CD4-positive, alpha-beta T cell treated with Interleukin-6 at 100 ng/mL for 8 hours (primary cell): ENCODE results near the gene SUGCT.

Experiments
- DNase-seq: peaks from one replicate; pipeline ENCODE4 v3.0.0-alpha.2; 2020; ENCODE audit warnings: mixed read lengths, low spot score

The SUGCT gene

DNA sequence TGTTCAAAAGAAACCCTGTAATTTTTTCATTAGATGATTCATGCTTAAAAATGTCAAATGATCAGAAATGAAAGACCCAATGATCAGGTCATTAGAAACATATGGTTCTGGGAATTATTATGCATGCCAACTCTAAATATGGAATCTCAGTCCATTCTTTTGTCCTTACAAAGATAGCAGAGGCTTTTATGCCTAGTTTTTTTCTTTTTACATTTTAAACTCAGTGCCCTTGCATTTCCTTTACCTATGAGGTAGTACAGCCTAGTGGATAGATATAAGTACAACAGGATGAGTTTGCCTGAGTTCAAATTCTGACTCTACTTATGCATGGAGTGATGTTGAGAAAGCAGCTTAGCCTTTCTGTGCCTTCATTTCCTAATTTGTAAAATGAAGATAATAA, 392.9 kb downstream of the SUGCT start:
- DNase-seq: no peak

DNA sequence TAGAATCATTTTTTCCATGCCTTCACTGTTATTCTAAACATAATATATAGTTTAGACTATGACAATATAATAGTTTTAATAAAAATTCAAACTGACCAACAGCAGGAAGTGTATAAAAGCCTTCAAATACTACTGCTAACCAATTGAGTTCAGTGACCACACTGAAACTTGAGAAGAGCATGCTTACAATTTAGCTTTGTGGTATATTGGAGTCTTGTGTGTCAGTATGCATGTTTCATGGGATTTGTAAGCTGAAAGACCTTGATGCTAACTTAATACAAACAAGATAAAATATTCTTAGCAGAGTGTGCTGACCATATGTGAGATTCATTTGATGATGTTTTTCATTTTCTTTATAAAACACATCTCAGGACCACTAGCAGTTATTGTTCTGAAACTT, 395.5 kb downstream of the SUGCT start:
- DNase-seq: no peak

DNA sequence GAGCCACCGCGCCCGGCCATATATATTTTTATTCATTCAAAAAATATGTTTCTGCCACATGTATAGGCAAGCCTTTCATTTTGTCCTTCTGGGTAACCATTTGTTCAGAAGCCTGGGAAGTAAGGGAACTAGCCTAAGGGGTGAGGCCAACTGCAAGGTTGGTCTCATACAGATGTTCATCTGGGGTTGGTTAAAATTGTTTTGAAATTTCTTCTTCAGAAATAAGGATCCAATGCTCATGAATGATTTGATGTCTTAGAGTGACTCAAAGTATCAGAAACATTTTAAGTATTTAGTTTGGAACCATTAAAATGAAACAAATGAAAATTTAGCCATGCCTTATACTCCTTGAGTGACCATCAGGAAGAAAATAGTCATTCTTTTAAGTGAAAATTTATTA, 397.2 kb downstream of the SUGCT start:
- no peak for DNase-seq

DNA sequence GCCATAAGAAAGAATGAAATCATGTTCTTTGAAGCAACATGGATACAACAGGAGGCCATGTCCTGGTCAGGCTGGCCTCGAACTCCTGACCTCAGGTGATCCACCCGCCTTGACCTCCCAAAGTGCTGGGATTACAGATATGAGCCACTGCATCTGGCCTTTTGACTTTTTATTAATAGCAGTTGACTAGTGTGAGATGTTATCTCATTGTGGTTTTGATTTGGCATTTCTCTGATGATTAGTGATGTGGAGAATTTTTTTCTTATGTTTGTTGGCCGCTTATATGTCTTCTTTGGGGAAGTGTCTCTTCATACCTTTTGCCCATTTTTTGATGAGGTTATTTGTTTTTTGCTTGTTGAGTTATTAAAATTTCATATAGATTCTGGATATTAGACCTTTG, 400.9 kb downstream of the SUGCT start:
- DNase-seq: no peak

DNA sequence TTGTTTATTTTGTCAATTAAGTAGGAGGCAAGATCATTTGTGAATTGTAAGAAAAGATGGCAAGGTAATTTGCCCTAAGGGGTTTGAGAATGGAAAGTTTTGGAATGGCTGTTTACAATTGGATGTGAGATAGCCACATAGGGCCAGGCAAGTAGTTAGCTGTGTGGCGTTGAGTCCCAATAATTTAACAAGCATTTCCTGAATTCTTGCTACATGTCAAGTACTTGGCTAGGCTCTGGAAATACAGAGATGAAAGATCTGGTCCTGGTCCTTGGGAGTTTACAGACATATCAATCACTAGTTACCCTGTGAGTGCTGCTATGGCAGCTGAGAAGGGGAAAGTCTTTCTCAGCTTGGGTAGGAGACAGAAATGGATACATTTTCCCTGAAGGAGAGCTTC, 401.6 kb downstream of the SUGCT start:
- DNase-seq: no peak

DNA sequence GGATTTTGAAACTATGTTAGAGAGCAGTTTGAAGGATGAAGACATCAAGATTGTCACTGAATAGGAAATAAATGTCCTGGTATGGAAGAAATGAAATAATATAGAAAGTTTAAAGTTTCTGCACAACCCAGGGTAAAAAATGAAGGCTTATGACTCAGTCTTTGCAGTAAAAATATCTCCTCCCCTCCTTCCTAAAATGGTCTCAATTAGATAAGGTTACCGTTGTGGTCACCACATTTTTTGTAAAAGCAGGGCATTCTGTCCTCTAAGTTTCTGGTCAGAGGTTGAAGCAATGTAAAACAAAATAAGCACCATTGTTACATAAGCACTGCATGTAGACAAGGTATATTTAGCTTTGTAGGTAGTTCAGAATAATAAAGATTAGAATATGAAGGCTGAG, 403.5 kb downstream of the SUGCT start:
- no peak for DNase-seq

DNA sequence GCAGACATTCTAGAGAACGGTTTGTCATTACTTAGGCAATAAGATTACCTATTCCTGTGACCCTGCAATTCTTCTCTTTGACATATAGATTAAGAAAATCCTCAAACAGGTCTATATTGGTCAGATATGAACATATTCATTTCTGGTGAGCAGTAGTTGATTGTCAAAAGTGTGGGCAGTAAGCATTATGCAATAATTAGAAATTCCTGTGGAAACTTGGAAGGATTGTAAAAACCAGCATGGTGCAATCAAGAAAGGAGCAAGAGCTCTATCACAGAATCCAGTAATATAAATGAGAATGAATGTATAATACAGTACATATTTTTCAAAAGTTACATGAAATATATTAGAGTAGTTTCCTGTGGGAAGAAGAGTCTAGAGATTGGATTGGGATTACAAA, 406.5 kb downstream of the SUGCT start:
- no peak for DNase-seq

DNA sequence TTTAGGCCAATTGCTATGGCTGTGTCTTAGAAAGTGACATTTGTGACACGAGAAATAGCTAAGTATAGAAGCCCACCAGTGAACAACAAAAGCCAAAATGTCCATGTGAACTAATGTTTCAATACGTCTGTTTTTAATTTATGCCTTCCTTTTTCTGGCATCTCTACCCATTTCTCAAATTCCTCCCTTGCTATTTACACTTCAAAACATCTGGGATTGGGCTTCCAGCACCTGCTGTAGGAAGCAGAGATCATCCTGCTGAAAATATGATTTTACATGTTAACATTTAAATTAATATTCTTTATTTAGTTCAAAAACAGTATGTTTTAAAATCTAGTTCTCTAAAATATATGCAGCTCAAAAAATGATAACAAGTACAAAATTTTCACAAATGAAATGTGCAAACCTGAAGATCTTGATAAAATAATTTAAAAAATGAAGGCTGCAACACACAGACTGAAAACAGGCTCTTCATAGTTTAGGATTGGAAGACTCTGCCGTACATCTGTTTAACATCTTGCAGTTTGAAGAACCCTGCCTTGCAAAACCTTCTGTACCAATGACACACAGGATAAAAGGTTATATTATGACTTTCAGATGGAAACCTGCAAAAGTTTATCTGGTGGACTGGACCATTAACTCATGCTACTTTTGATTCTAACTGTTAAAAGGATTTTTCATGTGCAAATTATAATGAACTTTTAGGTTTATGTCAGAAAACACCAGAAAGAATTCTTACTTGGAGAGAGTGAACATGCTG, 408.4 kb downstream of the SUGCT start:
- DNase-seq: no peak

DNA sequence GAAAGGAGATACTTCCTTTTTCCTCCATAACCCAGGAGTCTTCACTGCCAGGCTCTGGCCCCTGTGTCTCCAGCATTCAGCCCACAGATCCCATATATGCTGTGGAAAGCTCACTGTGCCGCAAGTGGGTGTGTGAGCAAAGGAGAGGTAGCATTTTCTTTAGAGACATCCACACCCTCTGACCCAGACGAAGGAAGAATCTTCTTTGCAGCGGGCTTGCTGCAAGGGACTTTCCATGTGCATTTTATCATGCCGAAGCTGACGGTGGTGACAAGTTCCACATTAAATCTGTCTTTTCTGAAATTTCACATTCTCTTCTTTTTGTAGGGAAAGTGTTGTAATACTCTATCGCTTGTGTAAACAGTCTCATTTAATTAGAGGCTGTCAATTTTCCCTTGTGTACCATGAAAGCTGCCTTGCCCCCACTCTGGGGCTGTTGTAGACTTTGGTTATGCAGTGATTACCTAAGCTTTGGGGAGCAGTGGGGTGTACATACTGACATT, 409.5 kb downstream of the SUGCT start:
- no peak for DNase-seq

DNA sequence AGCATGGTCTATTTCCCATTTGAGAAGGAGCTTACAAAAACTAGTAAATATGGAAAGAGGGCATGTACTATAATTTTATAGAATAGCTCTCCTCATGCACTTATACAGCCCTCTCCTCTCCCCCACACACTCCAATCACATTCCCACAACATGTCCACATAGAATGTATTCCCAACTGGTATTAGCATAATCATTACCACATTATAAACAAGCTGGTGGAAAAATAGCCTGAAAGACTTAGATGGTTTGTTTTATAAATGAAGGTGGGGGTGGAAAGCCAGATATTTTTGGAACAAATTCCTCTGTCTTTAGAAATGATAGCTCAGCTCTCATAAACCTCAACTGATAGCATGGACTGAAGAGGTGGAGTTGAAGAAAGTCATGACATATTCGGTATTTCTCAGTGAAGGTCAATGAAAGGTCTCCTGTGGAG, 410.1 kb downstream of the SUGCT start:
- no peak for DNase-seq

DNA sequence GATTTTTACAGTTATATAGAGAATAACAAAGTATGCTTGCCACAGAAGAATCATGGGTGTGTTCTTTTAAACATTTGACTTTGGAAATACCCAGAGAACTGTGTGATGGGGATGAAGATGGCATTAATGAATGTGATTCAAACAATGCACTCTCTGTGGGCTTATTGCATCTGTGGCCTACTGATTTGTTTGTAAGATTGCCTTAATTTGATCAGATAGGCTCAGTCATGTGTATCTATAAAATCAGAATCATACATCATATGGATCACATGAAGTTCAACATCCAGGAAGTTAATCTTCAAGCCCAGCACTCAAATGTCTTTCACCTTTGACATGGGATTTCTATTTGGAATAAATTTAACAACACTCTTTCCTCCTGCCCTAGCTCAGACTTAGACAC, 410.9 kb downstream of the SUGCT start:
- DNase-seq: no peak

DNA sequence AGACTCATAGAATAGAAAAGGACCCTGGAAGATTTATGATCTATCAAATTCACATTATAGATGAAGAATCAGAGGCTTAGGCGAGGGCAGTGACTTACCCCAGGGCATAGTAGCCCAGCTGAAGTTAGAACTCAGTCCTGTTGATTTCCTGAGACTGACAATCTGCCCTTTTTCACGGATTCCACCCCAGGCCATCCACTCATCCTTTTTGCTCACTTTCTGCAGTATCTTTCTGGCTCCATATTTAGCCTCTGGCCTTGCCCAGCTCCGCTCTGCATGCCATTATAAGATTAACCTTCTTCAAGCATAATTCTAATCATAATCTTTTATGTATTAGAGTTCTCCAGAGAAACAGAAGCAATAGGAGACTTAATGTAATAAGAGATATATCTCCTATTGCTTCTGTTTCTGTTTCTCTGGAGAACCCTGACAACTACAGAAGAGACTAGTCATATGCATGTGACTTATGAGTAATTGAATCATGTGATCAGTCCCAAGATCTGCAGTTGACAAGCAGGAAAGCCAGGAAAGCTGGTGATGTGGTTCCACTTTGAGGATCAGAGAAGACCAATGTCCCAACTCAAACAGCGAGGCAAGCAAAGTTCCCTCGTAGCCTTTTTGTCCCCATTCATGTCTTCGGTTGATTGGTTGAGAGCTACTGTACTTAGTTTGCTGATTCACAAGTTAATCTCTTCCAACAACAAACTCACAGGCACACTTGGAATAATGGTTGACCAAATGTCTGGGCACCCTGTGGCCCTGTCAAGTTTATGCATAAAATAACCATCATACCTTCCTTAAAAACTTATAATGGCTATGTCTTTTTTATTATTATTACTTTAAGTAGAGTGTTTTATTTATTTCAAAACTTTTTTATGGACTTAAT, 412.1 kb downstream of the SUGCT start:
- DNase-seq: no peak

DNA sequence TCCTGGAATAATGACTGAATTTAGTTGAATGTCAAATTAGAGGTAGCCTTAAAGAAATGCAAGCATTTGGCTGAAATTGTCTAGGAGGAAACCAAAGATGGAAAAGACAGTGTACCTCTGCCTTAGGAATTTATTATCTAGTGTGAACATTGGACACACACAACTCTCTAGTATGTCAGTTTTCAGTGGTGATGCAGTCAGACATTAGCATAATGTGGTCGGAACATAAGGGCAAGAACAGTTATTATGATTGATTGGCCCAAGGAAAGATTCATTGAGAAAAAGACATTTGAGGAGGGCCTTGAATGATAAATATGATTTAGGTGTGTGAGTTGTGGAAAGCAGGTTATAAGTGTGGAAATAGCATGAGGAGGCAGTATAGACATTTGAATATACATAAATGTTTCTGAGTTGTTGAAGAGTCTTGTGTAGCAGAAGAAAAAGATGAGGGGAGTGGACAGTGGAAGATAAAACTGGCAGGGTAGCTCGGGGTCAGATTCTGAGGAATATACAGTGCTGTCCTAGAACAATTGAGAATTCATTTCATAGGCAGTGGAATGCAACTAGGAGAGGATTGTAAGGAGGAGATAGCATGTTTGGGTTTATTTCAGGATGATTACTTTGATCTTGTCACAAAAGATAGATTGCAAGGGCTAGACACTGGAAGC, 414.7 kb downstream of the SUGCT start:
- no peak for DNase-seq

DNA sequence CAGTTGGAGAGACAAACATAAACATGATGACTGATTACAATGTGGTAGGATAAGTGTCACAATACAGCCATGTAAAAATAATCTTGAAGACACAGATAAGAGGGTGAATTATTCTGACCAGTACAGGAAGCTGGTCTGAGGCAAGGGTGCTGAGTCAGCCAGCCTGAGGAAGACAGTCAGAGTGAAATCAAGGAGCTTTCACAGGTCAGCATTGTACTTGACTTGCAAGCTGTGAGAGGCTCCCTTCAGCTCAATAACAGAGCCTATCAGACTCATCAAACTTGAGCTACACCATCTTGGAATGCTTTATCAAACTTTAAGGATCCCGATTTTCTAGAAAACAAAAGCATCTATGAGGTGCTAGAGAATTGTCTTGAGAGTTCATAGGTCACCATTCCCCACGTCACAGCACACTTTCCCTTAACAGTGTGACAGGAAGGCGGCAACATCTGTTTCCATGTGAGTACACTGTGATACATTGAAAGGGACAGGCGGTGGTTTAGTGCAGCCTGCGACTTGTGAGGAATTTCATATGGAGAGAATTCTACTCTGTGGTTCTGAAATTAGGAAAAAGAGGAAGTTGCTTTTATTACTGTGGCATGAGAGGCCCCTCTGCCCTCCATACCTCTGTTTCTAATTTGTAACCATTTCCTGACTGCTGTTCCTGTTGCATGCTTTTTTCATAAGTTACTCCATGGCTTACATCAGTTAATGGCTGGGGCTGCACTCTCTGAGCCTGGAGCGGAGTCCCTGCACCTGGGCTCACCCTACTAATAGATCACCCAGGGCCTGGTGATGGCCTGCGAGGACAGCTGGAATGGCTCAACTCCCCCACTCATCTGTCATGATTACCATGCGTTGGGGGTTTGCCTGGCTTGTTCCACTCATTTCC, 417.1 kb downstream of the SUGCT start:
- no peak for DNase-seq

DNA sequence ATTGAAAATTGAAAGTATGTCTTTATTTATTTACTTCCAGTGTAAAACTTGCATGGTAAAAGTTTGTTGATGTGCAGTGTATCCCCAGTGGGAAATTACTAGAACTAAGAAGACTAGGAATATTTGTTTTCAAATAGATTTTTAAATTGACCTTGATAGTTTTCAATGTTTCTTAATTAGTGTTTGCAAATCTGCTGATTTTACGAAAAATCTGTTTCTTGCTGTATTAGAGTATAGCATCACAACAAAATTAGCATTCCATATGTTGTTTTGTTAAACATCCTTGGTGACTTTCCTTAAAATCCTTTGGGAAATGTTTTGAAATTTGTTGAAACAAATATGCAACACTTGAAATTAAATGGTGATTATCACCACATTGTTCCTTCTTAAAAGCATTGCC, 425.9 kb downstream of the SUGCT start:
- no peak for DNase-seq

DNA sequence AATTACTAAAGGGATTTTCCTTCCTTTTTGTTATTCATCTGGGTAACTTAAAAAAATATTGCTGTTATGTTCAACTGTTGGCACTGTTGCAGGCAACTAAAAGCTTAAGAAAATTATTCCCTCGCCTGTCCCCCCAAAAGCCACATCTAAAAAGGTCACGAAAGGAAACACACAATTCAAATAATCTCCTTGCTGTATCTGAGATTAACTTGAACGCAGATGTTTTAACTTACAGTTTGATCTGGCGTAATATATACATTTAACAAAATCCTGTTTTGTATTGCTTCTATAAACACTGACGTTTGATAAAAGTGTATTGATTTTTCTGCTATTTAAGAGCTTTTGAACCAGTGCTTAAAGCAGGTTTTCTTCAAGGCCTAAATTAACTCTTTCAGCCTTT, 432.1 kb downstream of the SUGCT start:
- DNase-seq: no peak

DNA sequence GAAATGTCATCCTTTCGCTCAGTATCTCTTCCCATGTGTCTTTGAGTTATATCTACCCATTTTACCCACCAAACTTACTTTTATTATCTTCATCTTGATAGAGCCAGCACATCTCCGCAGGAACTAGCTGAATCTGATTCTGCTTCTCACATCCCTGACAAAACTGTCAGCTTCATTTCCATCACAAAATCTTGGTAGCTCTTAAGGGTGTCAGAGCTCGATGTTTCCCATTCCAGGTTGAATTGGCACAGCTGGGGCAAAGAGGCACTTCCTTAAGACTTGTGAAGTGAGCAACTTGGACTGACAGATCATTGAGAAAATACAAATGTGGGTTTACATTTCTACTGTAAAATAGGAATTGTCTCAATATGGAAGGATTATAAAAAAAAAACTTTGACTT, 434.5 kb downstream of the SUGCT start:
- DNase-seq: no peak

DNA sequence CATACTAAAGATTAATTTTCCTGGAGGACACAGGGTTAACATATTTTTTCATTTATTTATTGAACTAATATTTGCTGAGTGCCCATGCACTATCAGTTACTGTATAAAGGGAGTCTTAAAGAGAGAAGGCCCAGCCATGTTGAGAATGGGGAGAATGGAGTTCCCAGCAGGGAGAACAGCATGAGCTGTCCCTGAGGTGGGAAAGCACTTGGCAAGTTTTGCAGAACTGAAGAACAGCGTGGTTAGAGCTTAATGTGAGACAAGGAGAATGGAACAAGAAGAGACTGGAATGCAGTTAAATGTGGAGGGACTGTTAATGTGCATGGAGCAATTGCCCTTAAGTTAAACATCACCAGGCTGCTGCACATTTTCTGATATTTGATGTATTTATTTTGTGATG, 435.4 kb downstream of the SUGCT start:
- DNase-seq: no peak

DNA sequence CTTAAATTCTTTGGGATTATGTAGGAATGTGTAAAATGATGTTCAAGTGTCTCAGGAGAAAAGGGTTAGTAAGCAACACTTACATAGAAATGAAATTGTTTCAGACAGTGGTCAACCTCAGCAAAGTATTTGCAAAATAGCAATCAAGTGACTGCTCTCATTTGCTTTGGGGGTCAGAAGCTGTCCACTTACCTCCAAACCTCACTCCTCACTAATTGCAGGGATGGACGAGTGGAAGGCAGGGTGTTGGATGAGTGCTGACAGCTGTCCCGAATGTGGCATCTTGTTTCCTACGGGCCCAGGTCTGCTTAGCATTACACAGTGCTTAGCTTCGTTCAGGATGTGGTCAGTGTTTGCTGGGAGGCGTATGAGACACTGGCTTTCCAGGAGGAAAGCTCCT, 437.0 kb downstream of the SUGCT start:
- no peak for DNase-seq

DNA sequence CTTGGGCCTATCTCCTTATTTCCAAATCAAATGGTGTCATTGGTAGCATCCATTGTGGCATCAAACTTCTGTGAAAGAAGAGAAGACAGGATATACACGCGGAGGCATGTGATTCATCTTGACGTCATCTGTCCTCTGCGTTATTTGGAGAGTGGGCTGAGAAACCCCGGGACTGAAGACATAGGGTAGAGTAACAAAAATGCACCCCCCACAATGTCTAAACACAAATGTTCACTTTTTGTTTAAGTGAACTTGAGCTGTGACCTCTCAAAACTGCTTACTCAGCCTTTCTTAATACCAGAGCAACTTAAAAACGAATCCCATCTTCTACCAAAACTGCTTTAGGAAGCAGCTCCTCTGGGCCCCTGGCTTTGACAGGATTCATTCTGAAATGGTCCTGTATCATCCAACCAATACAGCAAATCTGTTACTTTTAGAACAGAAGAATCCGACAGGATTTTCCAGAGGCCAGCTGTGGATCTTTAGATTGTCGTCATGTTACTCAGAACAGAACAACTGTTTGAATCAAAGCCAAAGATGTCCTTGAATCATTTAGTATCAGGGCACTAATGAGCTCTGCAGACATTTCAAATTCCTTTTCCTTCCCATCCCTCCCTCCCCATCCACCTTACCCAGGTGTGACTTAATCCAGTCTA, 438.1 kb downstream of the SUGCT start:
- DNase-seq: no peak

DNA sequence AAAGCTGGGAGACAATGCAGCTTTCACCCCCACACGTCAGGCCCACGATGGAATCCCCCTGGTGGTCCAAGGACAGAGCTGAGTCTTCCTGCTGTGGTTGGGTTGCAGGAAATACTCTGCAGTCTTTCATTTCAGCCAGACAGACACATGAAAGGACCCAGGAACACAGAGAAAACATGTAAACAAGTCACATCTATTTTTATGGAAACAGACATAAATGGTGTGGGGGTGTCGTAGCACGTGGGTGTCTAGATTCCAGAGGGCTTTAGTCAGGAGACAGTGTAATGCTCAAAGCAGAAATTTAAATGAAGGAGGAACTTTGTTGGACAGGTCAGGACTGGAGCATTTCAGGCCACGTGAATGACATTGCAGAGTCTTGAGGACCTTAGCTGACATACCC, 444.6 kb downstream of the SUGCT start:
- no peak for DNase-seq
